IMR-90 (cell line): ENCODE results near the gene ZCCHC24. TPM values are rescaled to one million over a fixed set of nuclear protein-coding genes. Genes with fewer than 3 reads are reported as not detected.

Source experiments
- ATAC-seq: fragments of 200-7000 bp; cut with Tn5 transposase; 2 replicates; pipeline ENCODE4 v1.9.1; 2020; ENCODE audit warnings: low read depth, mild to moderate bottlenecking, moderate library complexity
- BruUV-seq: library from RNA; stranded (reverse); fragments of 400-500 nt; replicated peaks from 2 replicates; lab custom pipeline; 2021; lab: Mats Ljungman, UMichigan
- CTCF ChIA-PET: fragments of 300-600 bp; formaldehyde crosslinking; extraction: SDS; loops from one replicate; lab custom pipeline; 2021; ENCODE audit warnings: antibody characterized with exemption; lab: Yijun Ruan, JAX
- POLR2A ChIA-PET: fragments of 300-600 bp; sonication (Branson Sonifier 250); formaldehyde crosslinking; loops from one replicate; lab custom pipeline; 2022; ENCODE audit warnings: antibody characterized with exemption; ENCODE audit not compliant: unreplicated experiment; lab: Charles Lee
- DNase-seq: peaks from one replicate; pipeline ENCODE4 v3.0.0; 2013
- H2AFZ ChIP-seq: replicated peaks from 2 replicates; pipeline ENCODE3; 2013; ENCODE audit warnings: low read length, mild to moderate bottlenecking; ENCODE audit not compliant: poor library complexity
- H2AK5ac ChIP-seq: 2 replicates; pipeline ENCODE4 v1.6.1; 2013; ENCODE audit warnings: low read depth, low read length, inconsistent platforms
- H2AK9ac ChIP-seq: replicated peaks from 2 replicates; pipeline ENCODE3; 2013; ENCODE audit warnings: mild to moderate bottlenecking, low read depth, low read length, moderate library complexity; ENCODE audit not compliant: poor library complexity
- H2BK120ac ChIP-seq: 2 replicates; pipeline ENCODE4 v1.6.1; 2013; ENCODE audit warnings: low read depth, low read length, inconsistent platforms
- H2BK15ac ChIP-seq: 3 replicates; pipeline ENCODE4 v1.6.1; 2013; ENCODE audit warnings: low read depth, low read length, inconsistent platforms
- H2BK20ac ChIP-seq: 2 replicates; pipeline ENCODE4 v1.6.1; 2013; ENCODE audit warnings: low read depth, mild to moderate bottlenecking, inconsistent platforms, low read length, moderate library complexity
- H2BK5ac ChIP-seq: 2 replicates; pipeline ENCODE4 v1.6.1; 2013; ENCODE audit warnings: mild to moderate bottlenecking, low read depth, low read length, inconsistent platforms; ENCODE audit not compliant: poor library complexity, severe bottlenecking
- H3K14ac ChIP-seq: replicated peaks from 2 replicates; pipeline ENCODE4 v1.6.1; 2013; ENCODE audit warnings: low read depth, low read length, inconsistent platforms
- H3K18ac ChIP-seq: 2 replicates; pipeline ENCODE4 v1.6.1; 2013; ENCODE audit warnings: low read depth, low read length, control low read depth
- H3K23ac ChIP-seq: 2 replicates; pipeline ENCODE4 v1.6.1; 2013; ENCODE audit warnings: low read depth, low read length, inconsistent platforms
- H3K27ac ChIP-seq: 2 replicates; pipeline ENCODE4 v1.5.1; 2013; ENCODE audit warnings: mild to moderate bottlenecking, control low read depth, low read length; ENCODE audit not compliant: insufficient read depth
- H3K27me3 ChIP-seq: 2 replicates; pipeline ENCODE4 v1.6.1; 2013; ENCODE audit warnings: low read length; ENCODE audit not compliant: control insufficient read depth, insufficient read depth
- H3K36me3 ChIP-seq: 2 replicates; pipeline ENCODE4 v1.6.1; 2013; ENCODE audit warnings: low read length, mixed read lengths; ENCODE audit not compliant: control insufficient read depth, insufficient read depth
- H3K4ac ChIP-seq: 2 replicates; pipeline ENCODE4 v1.6.1; 2013; ENCODE audit warnings: low read depth, low read length, inconsistent platforms
- H3K4me1 ChIP-seq: 2 replicates; pipeline ENCODE4 v1.6.1; 2013; ENCODE audit warnings: low read length, mixed read lengths; ENCODE audit not compliant: control insufficient read depth, insufficient read depth
- H3K4me2 ChIP-seq: 2 replicates; pipeline ENCODE4 v1.6.1; 2013; ENCODE audit warnings: low read depth, mild to moderate bottlenecking, control low read depth, low read length, moderate library complexity
- H3K4me3 ChIP-seq: 2 replicates; pipeline ENCODE4 v1.5.1; 2013; ENCODE audit warnings: low read depth, mild to moderate bottlenecking, control low read depth, low read length, moderate library complexity; ENCODE audit not compliant: insufficient read depth
- H3K56ac ChIP-seq: 2 replicates; pipeline ENCODE4 v1.6.1; 2013; ENCODE audit warnings: low read length, inconsistent platforms; ENCODE audit not compliant: insufficient read depth; ENCODE audit errors: extremely low read depth
- H3K79me1 ChIP-seq, 2 experiments: 2 replicates each; pipeline ENCODE4 v1.6.1; 2013; ENCODE audit warnings: low read length in 2 of 2, inconsistent platforms in 1 of 2, low read depth in 1 of 2
- H3K9ac ChIP-seq: 2 replicates; pipeline ENCODE4 v1.6.1; 2013; ENCODE audit warnings: low read depth, low read length, control low read depth
- H3K9me1 ChIP-seq: 2 replicates; pipeline ENCODE4 v1.6.1; 2013; ENCODE audit warnings: low read length, inconsistent platforms; ENCODE audit not compliant: insufficient read depth
- H3K9me3 ChIP-seq: 2 replicates; pipeline ENCODE4 v1.6.1; 2013; ENCODE audit warnings: low read length; ENCODE audit not compliant: control insufficient read depth, insufficient read depth
- H4K20me1 ChIP-seq: 2 replicates; pipeline ENCODE4 v1.6.1; 2013; ENCODE audit warnings: low read length, inconsistent platforms; ENCODE audit not compliant: insufficient read depth
- H4K5ac ChIP-seq: 2 replicates; pipeline ENCODE4 v1.6.1; 2013; ENCODE audit warnings: mild to moderate bottlenecking, low read depth, low read length, control low read depth
- H4K8ac ChIP-seq, 2 experiments: 2 replicates each; pipeline ENCODE4 v1.6.1; 2013; ENCODE audit warnings: low read depth in 2 of 2, low read length in 2 of 2, control low read depth in 1 of 2, inconsistent platforms in 1 of 2
- H4K91ac ChIP-seq: 2 replicates; pipeline ENCODE4 v1.6.1; 2013; ENCODE audit warnings: low read depth, low read length, inconsistent platforms; ENCODE audit not compliant: insufficient read depth
- POLR2A ChIP-seq: IDR thresholded peaks from 2 replicates; pipeline ENCODE4 v1.6.1; 2012; ENCODE audit warnings: mild to moderate bottlenecking, low read depth, low read length
- WGBS, 2 experiments: methylation state at CpG; one replicate each; pipeline versions ENCODE4 v1.1.5 to v1.1.7; 2013; ENCODE audit warnings: missing lambda C conversion rate in 2 of 2; ENCODE audit not compliant: insufficient read length in 1 of 2; ENCODE audit errors: extremely low coverage in 2 of 2; 5-methylcytosine and 5-hydroxymethylcytosine counted together
- dilution Hi-C: fragments of 300-500 bp; cut with HindIII; formaldehyde crosslinking; loops from one replicate; pipeline ENCODE4 v1.14.3; 2018; ENCODE audit warnings: low sequenced_read_pairs; ENCODE audit not compliant: unreplicated experiment
- in situ Hi-C: fragments of 300-500 bp; cut with MboI; formaldehyde crosslinking; loops from 3 replicates; pipeline ENCODE4 v1.14.3; 2019; ENCODE audit warnings: low sequenced_read_pairs, inconsistent platforms, mixed read lengths
- intact Hi-C: fragments of 100-400 bp; cut with micrococcal nuclease; formaldehyde crosslinking; loops from 2 replicates; pipeline ENCODE4 v1.10.0; 2022
- polyA plus RNA-seq, 3 experiments: library from polyadenylated mRNA; depleted of rRNA; stranded (reverse); fragments of >200 nt; gene quantifications; 2 replicates each; pipeline ENCODE4 v1.2.3, GENCODE V29; 2012; ENCODE audit warnings: low replicate concordance in 1 of 3
- total RNA-seq: library from RNA; depleted of rRNA; stranded (reverse); fragments of >200 nt; gene quantifications from 2 replicates; pipeline ENCODE4 v1.2.3, GENCODE V29; 2012

ZCCHC24 gene
- total and polyA plus RNA-seq, 2 of the 4 experiments (the other 2 are of a cell fraction) = 15.1 to 25.9 TPM

DNA sequence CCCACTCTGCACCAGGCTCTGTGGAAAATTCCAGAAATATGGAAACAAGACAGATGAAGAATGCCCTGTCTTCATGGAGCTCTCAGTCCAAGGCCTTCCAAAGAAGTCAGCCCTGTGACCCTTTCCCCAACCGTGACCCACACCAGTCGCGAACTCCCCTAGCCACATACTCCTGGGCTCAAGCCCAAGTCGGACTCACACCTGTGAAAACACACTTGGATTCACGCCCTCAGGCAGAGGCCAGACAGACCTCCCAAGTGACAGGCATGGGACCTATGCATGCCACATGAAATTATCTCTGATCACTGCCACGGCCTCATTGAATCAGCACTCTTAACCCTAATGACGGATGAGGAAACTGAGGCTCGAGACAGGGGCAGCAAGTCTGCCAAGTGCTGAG, 42.5 kb downstream of the ZCCHC24 start:
- POLR2A ChIA-PET = no interaction called here
- TF ChIP-seq POLR2A = no peak
- Histone ChIP-seq H3K18ac (no peak overlapping the region), H4K20me1 (peaks cover 35% of the 10 kb centered on the region), H2AFZ (peak overlapping the region; percentile 55), H4K91ac (peak overlapping the region; percentile 63; the same call in 1 of the 2 replicates), H3K23ac (peak overlapping the region; percentile 61; the same call in 1 of the 2 replicates), H3K4me3 (no peak overlapping the region), H4K8ac (peak overlapping the region in 1 of 2 experiments; percentile 29; a peak in 1 of 4 replicates), H2BK20ac (no peak overlapping the region), H2BK120ac (no peak overlapping the region; the same call in 1 of the 2 replicates), H2AK9ac (peak overlapping the region; percentile 89), H3K9me1 (peaks cover 53% of the 10 kb centered on the region), H3K36me3 (peaks cover 34% of the 10 kb centered on the region), H2BK15ac (peak overlapping the region; percentile 3; the same call in 1 of the 3 replicates), H3K4me1 (peaks cover 73% of the 10 kb centered on the region), H2BK5ac (no peak overlapping the region), H3K27ac (no peak overlapping the region), H3K9me3 (no peaks in the 10 kb centered on the region), H3K56ac (no peak overlapping the region), H3K9ac (no peak overlapping the region), H3K4me2 (no peak overlapping the region), H2AK5ac (peak overlapping the region; percentile 78), H4K5ac (no peak overlapping the region), H3K27me3 (no peaks in the 10 kb centered on the region), H3K14ac (no peak overlapping the region), H3K79me1 (peaks cover 44 to 85% of the 10 kb centered on the region in 2 experiments), H3K4ac (peak overlapping the region; percentile 42; the same call in 1 of the 2 replicates)
- ATAC-seq = no peak
- CTCF ChIA-PET = interaction anchor here (0.6 kb wide), 1 partner anchor 851 kb away, joined by 3 read pairs; no protein-coding TSS in a partner anchor
- dilution Hi-C loops = no loop called here
- DNase-seq = no peak
- in situ Hi-C loops = no loop called here
- WGBS, 2 experiments = 76% methylated on average over 5 of the region's 8 CpGs; no CpG with 5 or more reads in 1 of the 2 experiments
- intact Hi-C loops = no loop called here
- no TSS peak for BruUV-seq
